ENCODE results near the gene TIMM8B.
"Not testable (repeated sequence)": the region's sequence is repeated elsewhere in the genome, so short reads cannot be mapped to it uniquely, and the experiment has no call there.

Gene TIMM8B

DNA sequence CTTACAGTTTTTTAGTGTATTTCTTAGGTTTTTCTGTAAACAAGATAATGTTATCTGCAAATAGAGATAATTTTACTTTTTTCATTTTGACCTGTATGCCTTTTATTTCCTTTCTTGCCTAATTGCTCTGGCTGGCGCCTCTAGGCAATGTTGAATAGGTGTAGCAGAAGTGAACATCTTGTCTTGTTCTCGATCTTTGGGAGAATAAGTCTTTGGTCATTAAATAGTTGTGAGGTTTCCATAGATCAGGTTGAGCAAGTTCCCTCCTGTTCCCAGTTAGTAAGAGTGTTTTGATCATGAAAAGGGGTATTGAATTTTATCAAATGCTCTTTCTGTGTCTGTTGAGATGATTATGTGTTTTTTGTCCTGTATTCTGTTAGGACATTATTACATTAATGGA lies 36.8 kb downstream of the TIMM8B start:
- no peak overlapping the region for H2AFZ ChIP-seq
- H3K4me3 ChIP-seq (ENCODE audit: low read depth, low read length), result no peak overlapping the region
- no peak overlapping the region for H3K27ac ChIP-seq
- H3K27me3 ChIP-seq (ENCODE audit: control insufficient read depth, insufficient read depth, low read length), result no peaks in the 10 kb centered on the region
- TF ChIP-seq, protein P1, sequence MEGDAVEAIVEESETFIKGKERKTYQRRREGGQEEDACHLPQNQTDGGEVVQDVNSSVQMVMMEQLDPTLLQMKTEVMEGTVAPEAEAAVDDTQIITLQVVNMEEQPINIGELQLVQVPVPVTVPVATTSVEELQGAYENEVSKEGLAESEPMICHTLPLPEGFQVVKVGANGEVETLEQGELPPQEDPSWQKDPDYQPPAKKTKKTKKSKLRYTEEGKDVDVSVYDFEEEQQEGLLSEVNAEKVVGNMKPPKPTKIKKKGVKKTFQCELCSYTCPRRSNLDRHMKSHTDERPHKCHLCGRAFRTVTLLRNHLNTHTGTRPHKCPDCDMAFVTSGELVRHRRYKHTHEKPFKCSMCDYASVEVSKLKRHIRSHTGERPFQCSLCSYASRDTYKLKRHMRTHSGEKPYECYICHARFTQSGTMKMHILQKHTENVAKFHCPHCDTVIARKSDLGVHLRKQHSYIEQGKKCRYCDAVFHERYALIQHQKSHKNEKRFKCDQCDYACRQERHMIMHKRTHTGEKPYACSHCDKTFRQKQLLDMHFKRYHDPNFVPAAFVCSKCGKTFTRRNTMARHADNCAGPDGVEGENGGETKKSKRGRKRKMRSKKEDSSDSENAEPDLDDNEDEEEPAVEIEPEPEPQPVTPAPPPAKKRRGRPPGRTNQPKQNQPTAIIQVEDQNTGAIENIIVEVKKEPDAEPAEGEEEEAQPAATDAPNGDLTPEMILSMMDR (IDR thresholded peaks at IDR 0.05), result no peak
- H3K4me1 ChIP-seq, result no peaks in the 10 kb centered on the region
- H3K9me3 ChIP-seq (ENCODE audit: control insufficient read depth, low read length), result no peaks in the 10 kb centered on the region
- no peak overlapping the region for H3K4me2 ChIP-seq (ENCODE audit: low read length)
- no peaks in the 10 kb centered on the region for H3K79me2 ChIP-seq
- no peak overlapping the region for H3K9ac ChIP-seq
- no peaks in the 10 kb centered on the region for H3K36me3 ChIP-seq (ENCODE audit: control insufficient read depth, insufficient read depth, low read length)

DNA sequence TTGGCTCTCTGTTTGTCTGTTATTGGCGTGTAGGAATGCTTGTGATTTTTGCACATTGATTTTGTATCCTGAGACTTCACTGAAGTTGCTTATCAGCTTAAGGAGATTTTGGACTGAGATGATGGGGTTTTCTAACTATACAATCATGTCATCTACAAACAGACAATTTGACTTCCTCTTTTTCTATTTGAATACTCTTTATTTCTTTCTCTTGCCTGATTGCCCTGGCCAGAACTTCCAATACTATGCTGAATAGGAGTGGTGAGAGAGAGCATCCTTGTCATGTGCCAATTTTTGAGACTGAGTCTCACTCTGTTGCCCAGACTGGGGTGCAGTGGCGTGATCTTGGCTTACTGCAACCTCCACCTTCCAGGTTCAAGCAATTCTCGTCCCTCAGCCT lies 38.3 kb downstream of the TIMM8B start:
- not testable (repeated sequence) for H3K79me2 ChIP-seq; H3K9ac ChIP-seq; H3K36me3 ChIP-seq (ENCODE audit: control insufficient read depth, insufficient read depth, low read length); H3K27ac ChIP-seq; H2AFZ ChIP-seq; H3K27me3 ChIP-seq (ENCODE audit: control insufficient read depth, insufficient read depth, low read length); H3K9me3 ChIP-seq (ENCODE audit: control insufficient read depth, low read length); H3K4me2 ChIP-seq (ENCODE audit: low read length); H3K4me3 ChIP-seq (ENCODE audit: low read depth, low read length); H3K4me1 ChIP-seq

DNA sequence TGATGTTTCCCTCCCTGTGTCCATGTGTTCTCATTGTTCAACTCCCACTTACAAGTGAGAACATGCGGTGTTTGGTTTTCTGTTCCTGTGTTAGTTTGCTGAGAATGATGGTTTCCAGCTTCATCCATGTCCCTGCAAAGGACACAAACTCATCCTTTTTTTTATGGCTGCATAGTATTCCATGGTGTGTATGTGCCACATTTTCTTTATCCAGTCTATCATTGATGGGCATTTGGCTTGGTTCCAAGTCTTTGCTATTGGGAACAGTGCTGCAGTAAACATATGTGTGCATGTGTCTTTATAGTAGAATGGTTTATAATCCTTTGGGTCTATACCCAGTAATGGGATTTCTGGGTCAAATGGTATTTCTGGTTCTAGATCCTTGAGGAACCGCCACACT lies 39.9 kb downstream of the TIMM8B start:
- not testable (repeated sequence) for H3K9me3 ChIP-seq (ENCODE audit: control insufficient read depth, low read length); H3K36me3 ChIP-seq (ENCODE audit: control insufficient read depth, insufficient read depth, low read length); H3K4me3 ChIP-seq (ENCODE audit: low read depth, low read length); H3K27ac ChIP-seq; H3K4me1 ChIP-seq; H3K4me2 ChIP-seq (ENCODE audit: low read length); H3K9ac ChIP-seq; H3K79me2 ChIP-seq; H2AFZ ChIP-seq; H3K27me3 ChIP-seq (ENCODE audit: control insufficient read depth, insufficient read depth, low read length)

DNA sequence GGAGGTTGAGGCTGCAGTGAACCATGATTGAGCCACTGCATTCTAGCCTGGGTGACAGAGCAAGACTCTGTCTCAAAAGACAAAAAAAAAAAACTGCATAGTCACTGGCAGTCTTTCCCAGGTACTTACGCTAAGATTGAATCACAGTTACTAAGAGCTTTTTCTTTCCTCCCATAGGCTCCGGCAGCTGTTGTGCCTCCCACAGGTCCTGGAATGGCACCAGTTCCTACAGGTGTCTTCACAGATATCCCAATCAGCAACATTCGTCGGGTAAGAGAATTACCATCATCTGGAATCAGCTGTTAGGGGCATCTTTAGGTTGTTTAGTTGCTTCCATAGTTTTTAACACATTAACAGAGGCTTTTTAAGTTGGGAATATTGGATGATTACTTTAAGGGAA lies 41.6 kb downstream of the TIMM8B start:
- no peak overlapping the region for H3K9ac ChIP-seq
- H2AFZ ChIP-seq, result no peak overlapping the region
- no peaks in the 10 kb centered on the region for H3K27me3 ChIP-seq (ENCODE audit: control insufficient read depth, insufficient read depth, low read length)
- no peaks in the 10 kb centered on the region for H3K36me3 ChIP-seq (ENCODE audit: control insufficient read depth, insufficient read depth, low read length)
- H3K4me2 ChIP-seq (ENCODE audit: low read length), result no peak overlapping the region
- TF ChIP-seq, protein P1 (IDR thresholded peaks at IDR 0.05), result no peak
- no peaks in the 10 kb centered on the region for H3K9me3 ChIP-seq (ENCODE audit: control insufficient read depth, low read length)
- H3K27ac ChIP-seq, result no peak overlapping the region
- no peaks in the 10 kb centered on the region for H3K4me1 ChIP-seq
- H3K4me3 ChIP-seq (ENCODE audit: low read depth, low read length), result no peak overlapping the region
- H3K79me2 ChIP-seq, result no peaks in the 10 kb centered on the region

DNA sequence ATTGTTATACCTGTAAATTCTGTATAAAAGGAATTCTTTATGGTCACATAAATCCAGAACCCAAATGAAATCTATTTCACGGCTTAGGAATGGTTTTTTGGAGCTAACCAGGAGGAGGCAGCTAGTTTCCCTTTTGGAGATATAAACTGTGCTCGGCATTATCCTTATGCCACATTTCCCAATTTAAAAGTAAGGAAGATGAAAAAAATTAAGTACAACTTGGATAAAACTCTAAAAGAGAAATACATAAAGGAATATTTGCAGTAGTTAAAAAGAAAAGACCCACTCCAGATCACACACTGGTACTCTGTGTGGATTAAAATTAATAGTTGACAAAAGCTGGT lies 43.6 kb downstream of the TIMM8B start:
- no peak overlapping the region for H3K27ac ChIP-seq
- H3K4me1 ChIP-seq, result no peaks in the 10 kb centered on the region
- H3K79me2 ChIP-seq, result no peaks in the 10 kb centered on the region
- H3K9ac ChIP-seq, result no peak overlapping the region
- H2AFZ ChIP-seq, result no peak overlapping the region
- no peaks in the 10 kb centered on the region for H3K9me3 ChIP-seq (ENCODE audit: control insufficient read depth, low read length)
- H3K36me3 ChIP-seq (ENCODE audit: control insufficient read depth, insufficient read depth, low read length), result no peaks in the 10 kb centered on the region
- no peaks in the 10 kb centered on the region for H3K27me3 ChIP-seq (ENCODE audit: control insufficient read depth, insufficient read depth, low read length)
- no peak overlapping the region for H3K4me3 ChIP-seq (ENCODE audit: low read depth, low read length)
- H3K4me2 ChIP-seq (ENCODE audit: low read length), result no peak overlapping the region
- TF ChIP-seq, protein P1 (IDR thresholded peaks at IDR 0.05), result no peak

DNA sequence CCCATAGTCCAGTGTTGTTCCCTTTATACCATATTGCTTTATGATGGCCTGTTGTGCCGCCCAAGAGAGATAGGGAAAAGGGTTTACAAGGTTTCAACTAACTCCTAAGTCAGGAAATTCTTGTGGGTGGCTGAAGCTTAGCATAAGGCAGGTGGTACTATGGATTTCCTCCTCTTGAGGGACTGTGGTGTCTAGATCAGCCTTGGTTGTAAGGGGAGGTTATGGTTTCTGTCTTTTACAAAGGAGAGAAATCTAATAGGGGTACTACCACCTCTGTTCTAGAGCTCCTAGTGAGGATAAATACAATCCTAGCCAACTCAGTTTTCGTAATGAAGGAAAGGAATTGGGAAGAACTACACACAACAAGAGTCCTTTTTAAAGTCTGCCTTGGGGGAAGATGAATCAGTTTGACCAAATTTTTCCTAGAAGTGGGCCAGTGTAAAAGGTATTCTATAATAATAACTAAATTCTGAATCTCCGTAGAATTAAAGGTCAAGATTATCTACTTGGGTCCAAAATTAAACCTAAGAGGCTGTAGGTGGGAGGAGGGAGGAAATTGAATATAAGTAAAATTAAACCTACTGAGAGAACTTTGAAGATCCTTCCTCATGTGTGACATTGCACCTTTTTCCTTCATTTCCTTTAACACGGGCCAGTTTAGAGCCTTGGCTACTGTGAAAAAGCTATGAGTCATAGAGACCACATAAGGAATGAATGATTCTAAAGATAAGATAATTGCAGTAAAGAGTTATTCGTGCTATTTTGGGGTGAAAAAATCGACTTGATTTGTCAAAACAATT lies 44.2 kb downstream of the TIMM8B start:
- Histone ChIP-seq H3K27me3 (ENCODE audit: control insufficient read depth, insufficient read depth, low read length) (no peaks in the 10 kb centered on the region), H3K9ac (no peak overlapping the region), H3K36me3 (ENCODE audit: control insufficient read depth, insufficient read depth, low read length) (no peaks in the 10 kb centered on the region), H3K79me2 (no peaks in the 10 kb centered on the region), H3K4me1 (no peaks in the 10 kb centered on the region), H3K4me2 (ENCODE audit: low read length) (no peak overlapping the region), H3K4me3 (ENCODE audit: low read depth, low read length) (no peak overlapping the region), H3K27ac (no peak overlapping the region), H3K9me3 (ENCODE audit: control insufficient read depth, low read length) (no peaks in the 10 kb centered on the region), H2AFZ (no peak overlapping the region)
- TF ChIP-seq, protein P1 (IDR thresholded peaks at IDR 0.05), result no peak

Measured in parathyroid adenoma (tissue), 2 donors.